ENCODE data around the gene TRIM24. TPM values are rescaled to one million over a fixed set of nuclear protein-coding genes. Genes with fewer than 3 reads are reported as not detected.
"Not testable (repeated sequence)": the region's sequence is repeated elsewhere in the genome, so short reads cannot be mapped to it uniquely, and the experiment has no call there.

TRIM24 gene
- total RNA-seq, 1 experiment from 2014 or later, result 10.4 TPM

DNA sequence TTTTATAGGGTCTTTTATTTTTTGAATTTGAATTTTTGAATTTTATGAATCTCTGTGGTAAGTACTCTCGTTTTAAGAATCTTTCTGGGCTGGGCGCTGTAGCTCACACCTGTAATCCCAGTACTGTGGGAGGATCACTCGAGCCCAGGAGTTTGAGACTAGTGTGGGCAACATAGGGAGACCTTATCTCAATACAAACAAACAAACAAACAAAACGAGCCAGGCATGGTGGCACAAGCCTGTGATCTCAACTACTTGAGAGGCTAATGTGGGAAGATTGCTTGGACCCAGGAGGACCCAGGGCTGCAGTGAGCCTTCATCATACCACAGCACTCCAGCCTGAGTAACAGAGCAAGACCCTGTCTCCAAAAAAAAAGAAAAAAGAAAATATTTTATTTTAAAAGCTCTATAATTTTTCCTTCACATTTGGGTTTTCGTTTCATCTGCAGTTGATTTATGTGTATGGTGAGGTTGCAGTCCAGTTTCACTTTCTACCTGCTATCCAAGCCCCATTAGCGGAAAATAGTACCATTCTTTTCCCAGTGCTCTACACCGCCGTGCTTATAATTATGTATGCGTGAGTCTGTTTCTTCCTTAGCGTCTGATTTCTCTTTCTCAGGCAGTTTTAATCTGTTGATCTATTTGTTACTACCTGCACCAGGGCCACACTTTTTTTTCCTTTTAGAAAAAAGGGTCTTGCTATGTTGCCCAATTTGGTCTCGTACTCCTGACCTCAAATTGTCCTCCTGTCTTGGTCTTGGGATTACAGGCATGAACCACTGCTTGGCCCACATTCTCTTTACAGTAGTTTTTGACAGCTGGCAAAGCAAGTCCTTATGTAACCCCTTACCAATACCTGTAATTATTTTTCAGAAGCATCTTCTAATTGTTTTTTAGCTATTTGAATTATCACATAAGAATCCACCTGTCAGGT lies 21.7 kb downstream of the TRIM24 start:
- in situ Hi-C loops (cut with HindIII; ENCODE audit: low pct_unique_long_range_greater_than_20kb, low sequenced_read_pairs), result no loop called here
- no peak for DNase-seq (ENCODE audit: low read depth)

DNA sequence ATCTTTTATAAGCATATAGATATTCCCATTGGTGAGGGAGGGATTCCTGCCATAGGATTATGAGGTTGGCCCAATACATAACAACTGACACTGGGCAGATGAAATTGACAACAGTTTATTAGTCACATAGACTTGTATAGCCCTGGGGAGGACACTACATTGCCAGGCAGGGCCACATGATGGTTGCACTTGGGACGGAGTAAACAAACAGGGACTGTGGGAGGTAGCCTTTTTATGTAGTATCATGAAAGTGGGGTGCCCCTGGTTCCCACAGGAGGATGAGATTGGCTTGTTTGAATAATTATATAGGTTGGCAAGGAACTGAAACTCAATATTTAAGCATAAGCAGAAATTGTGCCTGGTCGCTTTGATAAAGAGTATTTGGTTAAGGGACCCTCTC lies 23.5 kb downstream of the TRIM24 start:
- in situ Hi-C loops (cut with HindIII; ENCODE audit: low pct_unique_long_range_greater_than_20kb, low sequenced_read_pairs), result no loop called here
- DNase-seq (ENCODE audit: low read depth), result no peak

DNA sequence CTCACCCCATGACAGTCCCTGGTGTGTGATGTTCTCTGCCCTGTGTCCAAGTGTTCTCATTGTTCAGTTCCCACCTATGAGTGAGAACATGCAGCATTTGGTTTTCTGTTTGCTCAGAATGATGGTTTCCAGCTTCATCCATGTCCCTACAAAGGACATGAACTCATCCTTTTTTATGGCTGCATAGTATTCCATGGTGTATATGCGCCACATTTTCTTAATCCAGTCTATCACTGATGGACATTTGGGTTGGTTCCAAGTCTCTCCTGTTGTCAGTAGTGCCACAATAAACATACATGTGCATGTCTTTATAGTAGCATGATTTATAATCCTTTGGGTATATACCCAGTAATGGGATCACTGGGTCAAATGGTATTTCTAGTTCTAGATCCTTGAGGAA lies 25.4 kb downstream of the TRIM24 start:
- in situ Hi-C loops (cut with HindIII; ENCODE audit: low pct_unique_long_range_greater_than_20kb, low sequenced_read_pairs), result not testable (repeated sequence)

DNA sequence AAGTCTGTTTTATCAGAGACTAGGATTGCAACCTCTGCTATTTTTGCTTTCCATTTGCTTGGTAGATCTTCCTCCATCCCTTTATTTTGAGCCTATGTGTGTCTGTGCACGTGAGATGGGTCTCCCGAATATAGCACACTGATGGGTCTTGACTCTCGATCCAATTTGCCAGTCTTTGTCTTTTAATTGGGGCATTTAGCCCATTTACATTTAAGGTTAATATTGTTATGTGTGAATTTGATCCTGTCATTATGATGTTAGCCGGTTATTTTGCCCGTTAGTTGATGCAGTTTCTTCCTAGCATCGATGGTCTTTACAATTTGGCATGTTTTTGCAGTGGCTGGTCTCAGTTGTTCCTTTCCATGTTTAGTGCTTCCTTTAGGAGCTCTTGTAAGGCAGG lies 29.1 kb downstream of the TRIM24 start:
- DNase-seq (ENCODE audit: low read depth); in situ Hi-C loops (cut with HindIII; ENCODE audit: low pct_unique_long_range_greater_than_20kb, low sequenced_read_pairs): not testable (repeated sequence)

More for the DNA sequence above, 25.4 kb downstream of the TRIM24 start:
- not testable (repeated sequence) for DNase-seq (ENCODE audit: low read depth)

DNA sequence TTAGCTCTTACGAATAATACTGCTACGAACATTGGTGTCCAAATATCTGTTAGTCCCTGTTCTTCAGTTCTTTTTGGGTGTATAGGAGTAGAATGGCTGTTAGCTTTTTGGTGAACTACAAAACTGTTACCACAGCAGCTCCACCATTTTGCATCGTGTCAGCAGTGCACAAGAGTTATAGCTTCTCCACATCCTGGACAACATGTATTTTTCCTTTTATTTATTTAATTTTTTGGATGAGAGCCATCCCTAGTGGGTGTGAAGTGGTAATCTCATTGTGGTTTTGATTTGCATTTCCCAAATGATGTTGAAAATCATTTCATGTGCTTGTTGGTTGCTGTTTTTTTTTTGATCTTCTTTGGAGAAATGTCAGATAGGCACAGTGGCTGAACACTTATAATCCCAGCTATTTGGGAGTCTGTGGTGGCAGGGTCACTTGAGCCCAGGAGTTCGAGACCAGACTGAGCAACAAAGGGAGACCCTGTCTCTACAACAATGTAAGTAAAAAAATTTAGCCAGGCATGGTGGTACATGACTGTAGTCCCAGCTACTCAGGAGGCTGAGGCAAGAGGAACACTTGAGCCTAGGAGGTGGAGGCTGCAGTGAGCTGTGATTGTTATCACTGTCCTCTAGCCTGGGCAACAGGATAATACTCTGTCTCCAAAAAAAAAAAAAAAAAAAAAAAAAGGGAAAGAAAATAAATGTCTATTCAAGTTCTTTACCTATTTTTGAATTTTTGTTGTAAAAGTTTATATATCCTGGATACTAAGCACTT lies 31.7 kb downstream of the TRIM24 start:
- no peak for DNase-seq (ENCODE audit: low read depth)
- in situ Hi-C loops (cut with HindIII; ENCODE audit: low pct_unique_long_range_greater_than_20kb, low sequenced_read_pairs), result no loop called here

DNA sequence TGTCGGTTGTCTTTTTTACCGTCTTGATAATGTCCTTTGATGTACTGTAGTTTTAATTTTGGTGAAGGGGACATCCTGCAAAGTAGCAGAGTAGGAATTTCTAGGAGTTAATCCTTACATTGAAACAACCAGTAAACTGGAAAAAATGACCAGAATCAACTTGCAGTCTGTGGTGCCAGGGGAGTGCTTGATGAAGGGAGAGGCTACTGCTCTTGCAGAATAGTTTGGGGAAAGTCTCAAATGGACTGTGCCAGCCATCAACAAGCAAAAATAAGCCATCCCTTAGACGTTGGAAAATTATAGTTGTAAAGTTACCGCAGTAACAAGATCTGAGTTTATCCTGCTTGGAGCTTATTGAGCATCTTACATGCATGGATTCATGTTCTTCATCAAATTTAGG lies 32.4 kb downstream of the TRIM24 start:
- DNase-seq (ENCODE audit: low read depth), result no peak
- in situ Hi-C loops (cut with HindIII; ENCODE audit: low pct_unique_long_range_greater_than_20kb, low sequenced_read_pairs), result no loop called here

DNA sequence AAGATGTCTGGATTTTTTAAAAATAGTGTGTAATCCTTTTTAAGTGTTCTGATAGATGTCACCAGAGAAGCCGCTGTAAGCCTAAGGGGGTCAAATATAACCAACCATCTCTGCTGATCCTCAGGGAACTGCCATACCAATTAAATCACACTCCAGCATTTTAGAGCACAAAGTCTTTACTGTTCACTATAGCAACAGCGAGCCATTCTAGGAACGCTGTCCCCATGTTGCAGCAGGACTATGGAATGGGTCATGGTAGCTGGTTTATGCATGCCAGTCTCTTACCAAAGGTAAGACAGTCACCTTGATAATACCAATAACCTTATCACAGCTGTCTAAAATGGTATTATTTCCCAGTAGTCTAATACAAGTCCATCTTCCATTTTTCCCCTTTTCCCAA lies 33.5 kb downstream of the TRIM24 start:
- no peak for DNase-seq (ENCODE audit: low read depth)
- in situ Hi-C loops (cut with HindIII; ENCODE audit: low pct_unique_long_range_greater_than_20kb, low sequenced_read_pairs), result no loop called here

DNA sequence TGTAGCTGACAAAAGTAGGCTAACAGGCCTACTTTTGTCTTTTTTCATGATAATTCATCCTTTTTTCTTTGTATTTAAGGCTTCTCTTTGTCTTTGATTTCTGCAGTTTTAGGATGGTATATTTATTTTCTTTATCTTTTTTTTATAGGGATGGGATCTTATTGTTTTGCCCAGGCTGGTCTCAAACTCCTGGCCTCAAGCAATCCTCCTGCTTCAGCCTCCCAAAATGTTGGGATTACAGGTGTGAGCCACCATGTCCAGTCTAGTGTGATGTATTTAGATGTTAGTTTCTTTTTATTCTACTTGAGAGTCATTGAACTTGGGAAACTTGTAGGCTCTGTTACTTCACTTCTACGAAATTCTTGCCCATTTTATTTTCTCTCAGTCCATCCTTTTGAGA lies 35.4 kb downstream of the TRIM24 start:
- in situ Hi-C loops (cut with HindIII; ENCODE audit: low pct_unique_long_range_greater_than_20kb, low sequenced_read_pairs), result no loop called here
- DNase-seq (ENCODE audit: low read depth), result no peak

DNA sequence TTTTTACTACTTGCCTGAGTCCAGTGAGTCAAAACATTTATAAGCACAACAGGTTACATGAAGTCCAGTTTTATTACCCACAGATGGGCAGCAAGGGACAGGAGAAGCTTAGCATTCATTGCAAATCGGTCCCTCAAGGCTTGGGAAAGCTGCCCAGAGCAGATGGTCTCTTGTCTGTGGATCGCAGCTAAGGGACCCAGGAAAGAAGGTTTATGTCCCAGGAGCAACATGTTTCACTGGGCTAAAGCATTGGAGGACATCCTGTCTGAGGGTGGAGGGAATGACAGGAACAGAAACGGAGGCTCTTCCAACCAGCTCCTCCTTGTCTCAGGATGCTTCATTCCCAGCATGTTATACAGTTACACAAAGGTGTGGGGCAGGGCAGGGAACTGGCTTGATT lies 39.3 kb downstream of the TRIM24 start:
- no peak for DNase-seq (ENCODE audit: low read depth)
- in situ Hi-C loops (cut with HindIII; ENCODE audit: low pct_unique_long_range_greater_than_20kb, low sequenced_read_pairs), result no loop called here

DNA sequence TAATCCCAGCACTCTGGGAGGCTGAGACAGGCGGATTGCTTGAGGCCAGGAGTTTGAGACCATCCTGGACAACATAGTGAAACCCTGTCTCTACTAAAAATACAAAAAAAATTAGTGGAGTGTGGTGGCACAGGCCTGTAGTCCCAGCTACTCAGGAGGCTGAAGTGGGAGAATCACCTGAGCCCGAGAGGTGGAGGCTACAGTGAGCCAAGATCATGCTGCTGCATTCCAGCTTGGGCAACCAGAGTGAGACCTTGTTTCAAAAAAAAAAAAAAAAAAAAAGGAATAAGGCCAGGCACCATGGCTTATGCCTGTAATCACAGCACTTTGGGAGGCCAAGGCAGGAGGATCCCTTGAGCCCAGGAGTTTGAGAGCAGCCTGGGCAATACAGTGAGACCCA lies 40.2 kb downstream of the TRIM24 start:
- not testable (repeated sequence) for DNase-seq (ENCODE audit: low read depth)

DNA sequence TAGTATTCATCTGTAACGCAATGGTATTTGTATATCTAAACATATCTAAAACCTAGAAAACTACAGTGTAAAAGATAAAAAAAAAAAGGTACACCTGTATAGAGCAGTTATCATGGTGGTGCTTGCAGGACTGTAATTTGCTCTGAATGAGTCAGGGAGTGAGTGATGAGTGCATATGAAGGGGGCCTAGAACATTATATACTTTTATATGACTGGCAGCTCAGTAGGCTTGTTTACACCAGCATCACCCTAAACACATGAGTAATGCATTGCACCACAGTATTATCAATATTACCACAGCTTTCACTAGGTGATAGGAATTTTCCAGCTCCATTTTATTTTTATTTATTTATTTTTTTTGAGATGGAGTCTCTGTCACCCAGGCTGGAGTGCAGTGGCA lies 40.8 kb downstream of the TRIM24 start:
- DNase-seq (ENCODE audit: low read depth), result no peak
- in situ Hi-C loops (cut with HindIII; ENCODE audit: low pct_unique_long_range_greater_than_20kb, low sequenced_read_pairs), result no loop called here

More for the DNA sequence above, 40.2 kb downstream of the TRIM24 start:
- in situ Hi-C loops (cut with HindIII; ENCODE audit: low pct_unique_long_range_greater_than_20kb, low sequenced_read_pairs), result not testable (repeated sequence)

DNA sequence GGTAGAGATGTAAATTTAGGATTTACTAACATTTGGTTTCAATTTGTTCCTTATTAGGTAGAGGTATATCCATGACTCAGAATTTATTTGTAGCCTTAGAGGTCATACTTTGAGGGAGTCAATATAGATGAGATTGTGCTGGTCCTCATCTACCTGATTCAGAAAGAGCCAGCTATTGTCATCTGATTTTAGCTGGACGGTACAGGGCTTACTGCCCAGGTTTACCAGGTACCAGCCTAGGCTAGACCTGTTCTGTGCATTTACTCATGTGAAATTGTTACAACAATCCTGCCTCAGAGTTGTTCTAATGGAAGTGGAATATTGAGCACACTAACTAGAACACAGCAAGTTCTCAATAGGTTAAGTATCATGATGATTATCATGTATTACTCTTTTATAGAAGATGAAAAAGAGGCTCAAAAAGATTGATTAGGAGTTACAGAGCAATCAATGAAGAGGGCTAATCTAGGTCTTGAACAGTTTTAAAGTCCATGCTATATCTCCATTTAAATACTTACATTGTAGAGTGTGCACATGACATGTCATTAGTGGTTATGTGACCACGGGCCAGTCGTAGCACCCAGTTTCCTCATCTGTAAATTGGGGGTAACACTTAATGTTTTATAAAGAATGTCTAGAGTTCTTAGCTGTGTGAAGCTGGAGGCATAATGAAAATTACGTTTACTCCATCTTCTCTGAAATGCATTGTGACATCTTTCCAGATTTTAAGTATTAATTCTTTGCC lies 42.1 kb downstream of the TRIM24 start:
- DNase-seq (ENCODE audit: low read depth), result no peak
- in situ Hi-C loops (cut with HindIII; ENCODE audit: low pct_unique_long_range_greater_than_20kb, low sequenced_read_pairs), result no loop called here

DNA sequence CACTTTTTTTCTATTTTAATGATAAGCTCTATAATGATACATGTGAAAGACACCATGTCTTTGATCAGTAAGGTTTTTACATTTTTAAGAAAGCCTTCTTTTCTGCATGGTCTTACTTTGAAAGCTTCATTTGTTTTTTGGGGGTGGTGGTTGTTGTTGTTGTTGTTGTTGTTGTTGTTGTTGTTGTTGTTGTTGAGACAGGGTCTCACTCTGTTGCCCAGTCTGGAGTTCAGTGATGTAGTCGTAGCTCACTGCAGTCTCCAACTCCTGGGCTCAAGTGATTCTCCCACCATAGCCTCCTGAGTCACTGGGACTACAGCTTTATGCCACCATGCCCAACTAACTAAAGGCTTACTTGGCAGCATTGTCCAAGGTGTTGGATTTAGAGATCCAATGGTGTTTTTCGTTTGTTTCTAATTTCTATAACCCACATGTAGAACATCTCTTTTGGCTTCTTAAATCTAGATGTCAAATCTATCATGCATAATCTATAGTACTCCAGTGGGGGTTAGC lies 45.4 kb downstream of the TRIM24 start:
- DNase-seq (ENCODE audit: low read depth), result no peak
- in situ Hi-C loops (cut with HindIII; ENCODE audit: low pct_unique_long_range_greater_than_20kb, low sequenced_read_pairs), result no loop called here

DNA sequence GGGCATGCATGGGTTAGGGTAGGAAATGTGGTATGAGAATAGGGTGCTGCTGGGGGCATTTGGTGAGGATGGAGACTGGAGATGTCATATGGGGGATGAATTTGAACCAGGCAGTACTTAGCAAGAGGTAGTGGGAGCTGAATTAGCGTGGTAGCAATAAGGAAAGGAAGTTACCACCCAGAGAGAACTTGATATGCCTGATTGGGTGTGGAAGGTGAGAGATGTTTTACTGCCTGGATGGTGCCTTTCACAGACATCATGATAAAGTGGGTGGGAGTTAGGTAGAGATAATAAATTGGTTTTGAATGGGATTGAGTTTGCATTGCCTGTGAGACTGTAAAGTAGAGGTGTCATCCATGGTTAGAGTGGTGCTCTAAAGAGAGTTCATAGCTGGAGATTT lies 46.7 kb downstream of the TRIM24 start:
- in situ Hi-C loops (cut with HindIII; ENCODE audit: low pct_unique_long_range_greater_than_20kb, low sequenced_read_pairs), result no loop called here
- no peak for DNase-seq (ENCODE audit: low read depth)

DNA sequence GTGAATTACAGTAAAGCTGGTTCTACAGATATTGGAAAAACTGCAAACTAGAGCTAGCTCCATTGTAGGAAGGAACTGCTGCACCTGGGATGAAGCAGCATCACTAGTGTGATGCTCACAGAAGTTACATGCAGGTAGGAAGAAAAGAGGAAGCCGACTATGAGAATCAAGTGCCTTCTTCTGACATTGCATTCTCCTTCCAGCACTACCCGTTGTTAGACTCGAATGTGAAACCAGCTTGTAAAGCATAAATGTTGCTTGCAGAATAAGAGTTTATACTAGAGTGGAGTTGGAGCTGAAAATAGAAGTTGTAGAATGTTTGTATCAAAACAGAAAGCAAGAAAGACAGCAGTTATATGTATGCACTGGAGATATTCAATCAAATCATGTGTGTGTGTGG lies 49.9 kb downstream of the TRIM24 start:
- in situ Hi-C loops (cut with HindIII; ENCODE audit: low pct_unique_long_range_greater_than_20kb, low sequenced_read_pairs), result no loop called here
- no peak for DNase-seq (ENCODE audit: low read depth)

DNA sequence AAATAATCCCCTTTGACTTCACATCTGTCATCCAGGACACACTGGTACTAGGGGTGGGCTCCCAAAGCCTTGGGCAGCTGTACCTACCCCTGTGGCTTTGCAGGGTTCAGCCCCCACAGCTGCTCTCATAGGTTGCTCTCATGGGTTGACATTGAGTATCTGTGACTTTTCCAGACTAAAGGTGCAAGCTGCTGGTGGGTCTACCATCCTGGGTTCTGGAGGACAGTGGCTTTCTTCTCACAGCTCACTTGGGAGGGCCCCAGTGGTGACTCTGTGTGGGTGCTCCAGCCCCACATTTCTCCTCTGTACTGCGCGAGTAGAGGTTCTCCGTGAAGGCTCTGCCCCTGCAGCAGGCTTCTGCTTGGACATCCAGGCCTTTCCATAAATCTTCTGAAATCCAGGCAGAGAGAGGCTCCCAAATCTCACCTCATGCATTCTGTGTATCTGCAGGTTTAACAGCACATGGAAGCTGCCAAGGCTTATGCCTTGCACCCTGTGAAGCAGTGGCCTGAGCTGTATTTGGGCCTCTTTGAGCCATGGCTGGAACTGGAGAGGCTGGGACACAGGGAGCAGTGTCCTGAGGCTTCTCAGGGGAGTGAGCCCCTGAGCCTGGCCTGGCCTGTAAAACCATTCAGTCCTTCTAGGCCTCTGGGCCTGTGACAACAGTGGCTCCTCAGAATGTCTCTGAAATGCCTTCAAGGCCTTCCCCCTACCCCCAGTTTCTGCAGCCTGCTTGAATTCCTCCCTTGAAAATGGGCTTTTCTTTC lies 52.2 kb downstream of the TRIM24 start:
- no peak for DNase-seq (ENCODE audit: low read depth)
- in situ Hi-C loops (cut with HindIII; ENCODE audit: low pct_unique_long_range_greater_than_20kb, low sequenced_read_pairs), result no loop called here

DNA sequence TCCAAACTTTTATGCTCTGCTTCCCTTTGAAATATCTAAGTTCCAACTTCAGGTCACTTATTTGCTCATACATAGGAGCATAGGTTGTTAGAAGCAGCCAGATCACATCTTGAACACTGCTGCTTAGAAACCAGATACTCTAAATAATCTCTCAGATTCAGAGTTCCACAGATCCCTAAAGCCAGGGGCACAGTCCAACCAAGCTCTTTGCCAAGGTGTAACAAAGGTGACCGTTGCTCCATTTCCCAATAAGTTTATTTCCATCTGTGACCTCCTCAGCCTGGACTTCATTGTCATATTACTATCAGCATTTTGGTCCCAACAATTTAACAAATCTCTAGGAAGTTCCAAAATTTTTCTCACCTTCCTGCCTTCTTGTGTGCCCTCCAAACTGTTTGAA lies 52.8 kb downstream of the TRIM24 start:
- no peak for DNase-seq (ENCODE audit: low read depth)
- in situ Hi-C loops (cut with HindIII; ENCODE audit: low pct_unique_long_range_greater_than_20kb, low sequenced_read_pairs), result no loop called here

DNA sequence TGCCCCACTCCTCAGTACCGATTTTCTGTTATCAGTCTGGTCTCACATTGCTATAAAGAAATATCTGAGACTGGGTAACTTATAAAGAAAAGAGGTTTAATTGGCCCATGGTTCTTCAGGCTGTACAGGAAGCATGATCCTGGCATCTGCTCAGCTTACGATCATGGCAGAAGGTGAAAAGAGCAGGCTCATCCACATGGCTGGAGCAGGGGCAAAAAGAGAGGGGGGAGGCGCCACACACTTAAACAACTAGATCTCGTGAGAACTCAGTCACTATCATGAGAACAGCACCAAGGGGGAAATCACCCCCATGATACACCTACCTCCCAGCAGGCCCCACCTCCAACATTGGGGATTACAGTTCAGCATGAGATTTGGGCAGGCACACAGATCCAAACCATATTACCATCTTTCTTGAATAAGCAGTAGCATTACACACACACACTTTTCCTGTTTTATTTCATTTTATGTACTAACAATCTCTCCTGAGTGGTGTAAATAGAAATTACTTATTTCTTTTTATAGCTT lies 53.3 kb downstream of the TRIM24 start:
- in situ Hi-C loops (cut with HindIII; ENCODE audit: low pct_unique_long_range_greater_than_20kb, low sequenced_read_pairs), result no loop called here
- DNase-seq (ENCODE audit: low read depth), result no peak

All from Caki2 (cell line).